Fibroblast of pulmonary artery (primary cell): ENCODE results near the gene RPH3AL.

Experiments
- DNase-seq: peaks from one replicate; pipeline ENCODE4 v3.0.0-alpha.2; 2010; ENCODE audit warnings: low read depth
- H3K4me3 ChIP-seq: replicated peaks from 2 replicates; pipeline ENCODE4 v1.5.1; 2011; ENCODE audit warnings: low read depth, mild to moderate bottlenecking, control low read depth, low read length, moderate library complexity
- CTCF ChIP-seq: IDR thresholded peaks from 2 replicates; pipeline ENCODE4 v1.5.1; 2011; ENCODE audit warnings: mild to moderate bottlenecking, control low read depth, low read length, inconsistent platforms; ENCODE audit errors: missing control alignments

Gene RPH3AL

GRCh38 chr17:296379-296778 lies 56.2 kb downstream of the RPH3AL start:
- no peak for DNase-seq
- H3K4me3 ChIP-seq = no peak overlapping the region
- TF ChIP-seq CTCF = no peak

- no peak for DNase-seq
- no peak overlapping the region for H3K4me3 ChIP-seq
- TF ChIP-seq CTCF = no peak
These were observed 59.9 kb downstream of the RPH3AL start for GRCh38 chr17:292531-293382.

DNA sequence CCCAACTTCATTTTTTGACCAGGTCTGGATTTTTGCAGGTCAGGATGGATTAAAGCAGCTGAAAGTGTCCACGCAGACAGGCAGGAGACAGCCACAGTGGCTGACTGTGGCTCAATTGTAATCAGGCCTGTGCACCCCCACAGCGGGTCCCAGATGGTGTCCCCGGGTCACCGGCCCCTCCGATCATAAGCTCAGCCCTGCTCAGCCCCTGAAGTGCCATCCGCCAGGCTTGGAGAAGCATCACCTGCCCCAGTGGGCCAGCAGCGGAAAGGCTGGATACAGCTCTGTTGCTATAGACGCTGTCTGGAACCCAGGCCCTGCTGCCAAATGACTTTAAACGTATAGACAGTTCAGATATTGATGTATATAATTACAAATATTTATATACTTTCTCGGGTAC lies 60.6 kb downstream of the RPH3AL start:
- DNase-seq = no peak
- no peak for TF ChIP-seq CTCF
- no peak overlapping the region for H3K4me3 ChIP-seq

GRCh38 chr17:291587-291986 lies 61.0 kb downstream of the RPH3AL start:
- DNase-seq = no peak
- no peak for TF ChIP-seq CTCF
- H3K4me3 ChIP-seq = no peak overlapping the region

GRCh38 chr17:290626-291025 lies 62.0 kb downstream of the RPH3AL start:
- TF ChIP-seq CTCF = no peak
- H3K4me3 ChIP-seq = no peak overlapping the region
- DNase-seq = no peak

- no peak overlapping the region for H3K4me3 ChIP-seq
- no peak for TF ChIP-seq CTCF
- no peak for DNase-seq
These were observed 62.5 kb downstream of the RPH3AL start for GRCh38 chr17:290121-290521.

- DNase-seq = no peak
- TF ChIP-seq CTCF = no peak
- H3K4me3 ChIP-seq = no peak overlapping the region
These were observed 63.2 kb downstream of the RPH3AL start for GRCh38 chr17:289409-289808.
